OCI-LY1 (cell line): ENCODE results near the gene SOBP.

Experiments
- H2AFZ ChIP-seq: fragments of 200-600 bp; sonication (generic), shearing (Covaris generic); 2 replicates; pipeline ENCODE4 v1.6.0; 2014; ENCODE audit warnings: antibody characterized with exemption, mild to moderate bottlenecking, low read length
- H3F3A ChIP-seq: fragments of 200-600 bp; sonication (generic), shearing (Covaris generic); 2 replicates; pipeline ENCODE4 v1.6.0; 2014; ENCODE audit warnings: mild to moderate bottlenecking, antibody characterized with exemption, low read length, moderate library complexity; ENCODE audit not compliant: insufficient read depth
- H3K27ac ChIP-seq: fragments of 200-600 bp; sonication (generic); 2 replicates; pipeline ENCODE4 v1.5.1; 2014; ENCODE audit warnings: low read length, mixed run types, mild to moderate bottlenecking, low read depth; ENCODE audit not compliant: poor library complexity, severe bottlenecking
- H3K27me3 ChIP-seq: fragments of 200-600 bp; sonication (generic); 2 replicates; pipeline ENCODE4 v1.6.0; 2014; ENCODE audit warnings: antibody characterized with exemption, mild to moderate bottlenecking, low read length, moderate library complexity; ENCODE audit not compliant: insufficient read depth
- H3K36me3 ChIP-seq: fragments of 200-600 bp; sonication (generic); 2 replicates; pipeline ENCODE4 v1.6.1; 2014; ENCODE audit warnings: mild to moderate bottlenecking, antibody characterized with exemption, low read length, moderate library complexity, mixed read lengths; ENCODE audit not compliant: insufficient read depth
- H3K4me1 ChIP-seq: fragments of 200-600 bp; sonication (generic); 2 replicates; pipeline ENCODE4 v1.5.1; 2014; ENCODE audit warnings: mild to moderate bottlenecking, low read length, moderate library complexity; ENCODE audit not compliant: insufficient read depth, severe bottlenecking
- H3K4me2 ChIP-seq: fragments of 200-600 bp; sonication (generic), shearing (Covaris generic); 2 replicates; pipeline ENCODE4 v1.6.1; 2014; ENCODE audit warnings: low read length
- H3K4me3 ChIP-seq: fragments of 200-600 bp; sonication (generic); 2 replicates; pipeline ENCODE4 v1.5.1; 2014; ENCODE audit warnings: low read length, low read depth, mild to moderate bottlenecking, mixed read lengths; ENCODE audit not compliant: poor library complexity, severe bottlenecking
- H3K79me2 ChIP-seq: fragments of 200-600 bp; shearing (Covaris generic); 2 replicates; pipeline ENCODE4 v1.6.1; 2016; ENCODE audit warnings: mixed run types, low read length, mixed read lengths; ENCODE audit not compliant: insufficient read depth
- H3K9ac ChIP-seq: fragments of 200-600 bp; sonication (generic), shearing (Covaris generic); 2 replicates; pipeline ENCODE4 v1.6.1; 2014; ENCODE audit warnings: mild to moderate bottlenecking, low read length, mixed read lengths
- H3K9me2 ChIP-seq: fragments of 200-600 bp; sonication (generic), shearing (Covaris generic); 2 replicates; pipeline ENCODE4 v1.6.1; 2014; ENCODE audit warnings: low read depth, mild to moderate bottlenecking, low read length, mixed read lengths
- H3K9me3 ChIP-seq: fragments of 200-600 bp; shearing (Covaris generic); 2 replicates; pipeline ENCODE4 v1.6.1; 2014; ENCODE audit warnings: low read length, mixed read lengths
- H4K20me1 ChIP-seq: fragments of 200-600 bp; sonication (generic), shearing (Covaris generic); 2 replicates; pipeline ENCODE4 v1.6.0; 2016; ENCODE audit warnings: mild to moderate bottlenecking, low read length; ENCODE audit not compliant: insufficient read depth
- CTCF ChIP-seq: fragments of 200-600 bp; sonication (generic), shearing (Covaris generic); IDR thresholded peaks from 2 replicates; pipeline ENCODE4 v1.5.1; 2017; ENCODE audit warnings: mild to moderate bottlenecking, antibody characterized with exemption, low read length, moderate library complexity, mixed read lengths
- EZH2 ChIP-seq: fragments of 200-600 bp; sonication (generic), shearing (Covaris generic); IDR thresholded peaks from 2 replicates; pipeline ENCODE4 v1.8.0; 2017; ENCODE audit warnings: borderline replicate concordance, mixed run types, mild to moderate bottlenecking, antibody characterized with exemption, low read length, moderate library complexity, mixed read lengths

SOBP gene

GRCh38 chr6:107634324-107635056, 144.6 kb downstream of the SOBP start:
- no peak overlapping the region for H2AFZ ChIP-seq
- TF ChIP-seq CTCF (no peak), EZH2 (no peak)

GRCh38 chr6:107635057-107635515, 145.2 kb downstream of the SOBP start:
- Histone ChIP-seq H3K9ac (no peak overlapping the region), H3K4me3 (no peak overlapping the region), H3K36me3 (peaks cover 53% of the 10 kb centered on the region)

More at GRCh38 chr6:107634324-107635056, 144.6 kb downstream of the SOBP start:
- Histone ChIP-seq H3K4me1 (peaks cover 30% of the 10 kb centered on the region), H3K9ac (no peak overlapping the region), H3K4me3 (no peak overlapping the region), H4K20me1 (no peaks in the 10 kb centered on the region), H3K9me3 (no peaks in the 10 kb centered on the region), H3K36me3 (peaks cover 53% of the 10 kb centered on the region), H3K9me2 (no peaks in the 10 kb centered on the region), H3K4me2 (no peak overlapping the region), H3K27ac (no peak overlapping the region), H3F3A (no peaks in the 10 kb centered on the region), H3K79me2 (no peaks in the 10 kb centered on the region), H3K27me3 (no peaks in the 10 kb centered on the region)

DNA sequence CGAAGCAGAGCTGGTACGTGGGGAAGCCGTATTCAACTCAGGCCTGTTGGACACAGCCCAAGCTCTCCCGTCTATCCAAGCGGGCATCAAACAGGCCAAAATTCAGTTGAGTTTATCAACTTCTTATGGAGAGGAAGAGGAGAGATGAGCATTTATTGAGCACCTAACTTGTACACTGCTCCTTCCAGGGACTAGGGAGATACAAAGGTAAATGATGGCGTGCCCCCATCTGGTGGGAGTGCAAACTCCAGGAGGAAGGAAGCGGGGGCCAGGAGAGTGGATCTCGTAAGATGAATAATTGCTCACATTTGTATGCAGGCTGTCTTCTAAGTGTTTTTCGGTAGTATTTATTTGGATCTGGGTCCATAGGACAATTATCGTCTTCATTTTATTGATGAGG, 146.6 kb downstream of the SOBP start:
- TF ChIP-seq CTCF, result peak; percentile 33; the same call in 1 of the 2 replicates
- TF ChIP-seq EZH2, result no peak
- H3K4me2 ChIP-seq, result no peak overlapping the region
- no peaks in the 10 kb centered on the region for H3K9me2 ChIP-seq
- H3K27me3 ChIP-seq, result no peaks in the 10 kb centered on the region
- H3K9me3 ChIP-seq, result no peaks in the 10 kb centered on the region
- peaks cover 51% of the 10 kb centered on the region for H3K36me3 ChIP-seq
- H3K9ac ChIP-seq, result no peak overlapping the region
- no peak overlapping the region for H3K4me3 ChIP-seq
- H3K27ac ChIP-seq, result peak overlapping the region; percentile 48
- peaks cover 48% of the 10 kb centered on the region for H3K4me1 ChIP-seq
- H3F3A ChIP-seq, result no peaks in the 10 kb centered on the region
- no peaks in the 10 kb centered on the region for H4K20me1 ChIP-seq
- no peaks in the 10 kb centered on the region for H3K79me2 ChIP-seq
- H2AFZ ChIP-seq, result no peak overlapping the region

More at GRCh38 chr6:107635057-107635515, 145.2 kb downstream of the SOBP start:
- H2AFZ ChIP-seq, result no peak overlapping the region
- H3K9me2 ChIP-seq, result no peaks in the 10 kb centered on the region
- H3K4me1 ChIP-seq, result peaks cover 34% of the 10 kb centered on the region
- H3K4me2 ChIP-seq, result no peak overlapping the region
- H3K9me3 ChIP-seq, result no peaks in the 10 kb centered on the region
- no peaks in the 10 kb centered on the region for H4K20me1 ChIP-seq
- H3F3A ChIP-seq, result no peaks in the 10 kb centered on the region
- no peak overlapping the region for H3K27ac ChIP-seq
- no peaks in the 10 kb centered on the region for H3K27me3 ChIP-seq
- TF ChIP-seq CTCF, result no peak
- no peak for TF ChIP-seq EZH2
- H3K79me2 ChIP-seq, result no peaks in the 10 kb centered on the region
